Adipocyte (in vitro differentiated cells): ENCODE data around the gene TOMM40.
"Not testable (repeated sequence)": the region's sequence is repeated elsewhere in the genome, so short reads cannot be mapped to it uniquely, and the experiment has no call there.

Experiments used
- DNase-seq: peaks from one replicate; pipeline ENCODE4 v3.0.0-alpha.2; 2015; ENCODE audit warnings: low read depth
- H3K27me3 ChIP-seq: replicated peaks from 2 replicates; pipeline ENCODE4 v1.7.0; 2013; ENCODE audit warnings: mild to moderate bottlenecking, low read length, moderate library complexity; ENCODE audit not compliant: control insufficient read depth, insufficient read depth
- H3K36me3 ChIP-seq: 2 replicates; pipeline ENCODE4 v1.7.0; 2013; ENCODE audit warnings: low read length, mild to moderate bottlenecking, moderate library complexity; ENCODE audit not compliant: control insufficient read depth, insufficient read depth, severe bottlenecking
- H3K4me1 ChIP-seq: 2 replicates; pipeline ENCODE4 v1.7.0; 2013; ENCODE audit warnings: mild to moderate bottlenecking, low read length, moderate library complexity; ENCODE audit not compliant: control insufficient read depth, insufficient read depth
- H3K4me3 ChIP-seq: 2 replicates; pipeline ENCODE4 v1.7.0; 2013; ENCODE audit warnings: mild to moderate bottlenecking, low read length, moderate library complexity
- H3K9ac ChIP-seq: 2 replicates; pipeline ENCODE4 v1.7.0; 2013; ENCODE audit warnings: mild to moderate bottlenecking, low read length, moderate library complexity
- H3K9me3 ChIP-seq: 2 replicates; pipeline ENCODE4 v1.7.0; 2013; ENCODE audit warnings: mild to moderate bottlenecking, low read length, moderate library complexity; ENCODE audit not compliant: control insufficient read depth

TOMM40 gene

DNA sequence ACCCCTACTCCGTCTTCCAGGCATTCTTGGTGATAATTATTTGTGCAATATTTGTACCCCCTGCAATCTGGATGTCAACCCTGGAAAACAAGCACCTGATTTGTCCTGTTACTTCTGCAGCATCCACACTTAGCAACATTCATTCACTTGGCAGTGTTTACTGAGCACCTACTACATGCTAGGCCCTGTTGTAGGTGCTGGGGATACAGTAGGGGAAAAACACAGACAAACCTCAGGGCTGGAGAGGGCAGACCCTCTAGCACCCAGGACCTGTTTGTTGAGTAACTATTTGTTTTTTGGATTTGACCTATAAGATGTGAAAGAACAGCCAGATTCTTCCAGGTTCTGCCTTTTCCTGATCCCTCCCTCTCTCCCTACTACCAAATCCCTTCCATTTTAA, 35.4 kb upstream of the TOMM40 start:
- no peak for DNase-seq
- H3K9ac ChIP-seq: no peak overlapping the region
- H3K9me3 ChIP-seq: no peaks in the 10 kb centered on the region
- H3K4me1 ChIP-seq: no peaks in the 10 kb centered on the region
- peaks cover 3% of the 10 kb centered on the region for H3K36me3 ChIP-seq
- no peaks in the 10 kb centered on the region for H3K27me3 ChIP-seq
- no peak overlapping the region for H3K4me3 ChIP-seq

DNA sequence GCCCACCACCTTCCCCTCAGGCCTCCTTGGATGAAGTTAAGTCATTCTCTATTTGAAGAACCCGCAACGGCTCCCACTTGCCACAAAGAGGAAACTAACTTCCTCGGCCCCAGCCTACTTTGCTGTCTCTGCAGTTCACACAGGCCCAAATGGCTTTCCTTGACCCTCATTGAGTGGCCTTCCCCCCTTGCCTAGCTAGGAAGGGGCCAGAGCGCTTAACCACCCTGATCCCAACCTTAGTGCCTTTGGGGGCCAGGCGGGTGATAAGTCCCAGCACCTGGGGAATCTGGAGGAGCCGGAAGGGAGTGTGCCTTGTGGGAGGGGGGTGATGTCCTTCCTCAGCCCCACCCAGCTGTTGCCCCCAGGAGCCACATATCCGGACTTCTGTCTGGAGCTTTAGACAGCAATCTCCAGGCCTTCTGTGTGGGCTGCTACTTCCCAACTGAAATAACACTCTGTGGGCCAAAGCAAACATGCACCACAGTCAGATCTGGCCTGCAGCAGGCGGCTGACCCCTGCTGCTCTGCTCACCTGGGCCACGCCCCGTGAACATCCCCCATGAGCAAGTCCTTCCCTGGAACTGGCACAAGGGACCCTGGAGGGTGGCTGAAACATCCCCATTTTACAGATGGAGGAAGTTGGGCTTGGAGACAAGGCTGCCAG, 34.5 kb upstream of the TOMM40 start:
- no peaks in the 10 kb centered on the region for H3K9me3 ChIP-seq
- no peak overlapping the region for H3K4me3 ChIP-seq
- H3K27me3 ChIP-seq: no peaks in the 10 kb centered on the region
- H3K9ac ChIP-seq: no peak overlapping the region
- peaks cover 3% of the 10 kb centered on the region for H3K36me3 ChIP-seq
- H3K4me1 ChIP-seq: no peaks in the 10 kb centered on the region
- no peak for DNase-seq

DNA sequence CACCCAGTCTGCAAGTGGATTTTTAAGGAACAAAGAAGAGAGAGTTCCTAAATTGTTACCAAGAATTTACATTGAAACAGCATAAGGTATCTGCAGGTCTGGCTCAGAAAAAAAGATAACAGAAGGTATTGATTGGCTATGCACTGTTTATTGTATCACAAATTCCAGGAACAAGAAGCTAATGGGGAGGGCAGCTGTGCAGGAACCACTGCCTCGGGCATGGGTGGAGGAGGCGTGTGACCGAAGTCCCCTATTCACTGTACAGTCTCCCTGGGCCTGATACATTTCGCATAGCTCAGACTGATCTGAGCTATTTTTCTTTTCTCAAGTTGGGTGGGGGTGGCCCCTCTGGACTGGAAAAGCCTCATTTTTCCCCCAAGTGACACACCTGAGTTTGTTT, 33.2 kb upstream of the TOMM40 start:
- Histone ChIP-seq H3K4me3 (no peak overlapping the region), H3K9me3 (no peaks in the 10 kb centered on the region), H3K27me3 (no peaks in the 10 kb centered on the region), H3K36me3 (peaks cover 3% of the 10 kb centered on the region), H3K4me1 (no peaks in the 10 kb centered on the region), H3K9ac (no peak overlapping the region)
- DNase-seq: no peak

DNA sequence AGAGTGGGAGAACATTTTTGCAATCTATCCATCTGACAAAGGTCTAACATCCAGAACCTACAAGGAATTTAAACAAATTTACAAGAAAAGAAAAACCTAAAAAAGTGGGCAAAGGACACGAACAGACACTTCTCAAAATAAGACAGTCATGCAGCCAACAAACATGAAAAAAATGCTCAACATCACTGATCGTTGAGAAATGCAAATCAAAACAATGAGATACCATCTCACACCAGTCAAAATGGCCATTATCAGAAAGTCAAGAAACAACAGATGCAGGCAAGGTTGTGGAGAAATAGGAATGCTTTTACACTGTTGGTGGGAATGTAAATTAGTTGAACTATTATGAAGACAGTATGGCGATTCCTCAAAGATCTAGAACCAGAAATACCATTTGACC, 29.5 kb upstream of the TOMM40 start:
- not testable (repeated sequence) for H3K9ac ChIP-seq, H3K4me3 ChIP-seq, H3K9me3 ChIP-seq, H3K27me3 ChIP-seq, DNase-seq, H3K36me3 ChIP-seq, H3K4me1 ChIP-seq

DNA sequence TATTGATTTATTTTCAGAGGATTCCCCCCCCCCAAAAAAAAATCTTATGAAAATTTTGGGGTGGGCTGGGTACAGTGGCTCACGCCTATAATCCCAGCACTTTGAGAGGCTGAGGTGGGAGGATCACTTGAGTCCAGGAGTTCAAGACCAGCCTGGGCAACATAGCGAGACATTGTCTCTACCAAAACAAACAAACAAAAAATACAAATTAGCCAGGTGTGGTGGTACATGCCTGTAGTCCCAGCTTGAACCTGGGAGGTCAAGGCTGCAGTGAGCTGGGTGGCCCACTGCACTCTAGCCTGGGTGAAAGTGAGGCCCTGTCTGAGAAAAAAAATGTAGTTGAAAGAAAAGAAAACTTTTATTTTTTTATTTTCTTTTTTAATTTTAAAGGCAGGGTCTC, 27.1 kb upstream of the TOMM40 start:
- DNase-seq: no peak
- Histone ChIP-seq H3K27me3 (no peaks in the 10 kb centered on the region), H3K9ac (no peak overlapping the region), H3K4me1 (no peaks in the 10 kb centered on the region), H3K9me3 (no peaks in the 10 kb centered on the region), H3K4me3 (no peak overlapping the region), H3K36me3 (peaks cover 11% of the 10 kb centered on the region)

DNA sequence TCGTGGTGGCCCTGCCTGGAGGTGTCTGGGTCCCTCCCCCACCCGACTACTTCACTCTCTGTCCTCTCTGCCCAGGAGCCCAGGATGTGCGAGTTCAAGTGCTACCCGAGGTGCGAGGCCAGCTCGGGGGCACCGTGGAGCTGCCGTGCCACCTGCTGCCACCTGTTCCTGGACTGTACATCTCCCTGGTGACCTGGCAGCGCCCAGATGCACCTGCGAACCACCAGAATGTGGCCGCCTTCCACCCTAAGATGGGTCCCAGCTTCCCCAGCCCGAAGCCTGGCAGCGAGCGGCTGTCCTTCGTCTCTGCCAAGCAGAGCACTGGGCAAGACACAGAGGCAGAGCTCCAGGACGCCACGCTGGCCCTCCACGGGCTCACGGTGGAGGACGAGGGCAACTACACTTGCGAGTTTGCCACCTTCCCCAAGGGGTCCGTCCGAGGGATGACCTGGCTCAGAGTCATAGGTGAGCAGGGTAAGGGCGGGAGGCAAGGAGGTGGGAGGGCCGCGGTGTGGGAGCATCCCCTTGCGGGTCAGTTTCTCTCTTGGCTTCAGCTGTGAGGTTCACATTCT, 25.8 kb upstream of the TOMM40 start:
- no peak overlapping the region for H3K9ac ChIP-seq
- DNase-seq: no peak
- no peaks in the 10 kb centered on the region for H3K4me1 ChIP-seq
- H3K27me3 ChIP-seq: no peaks in the 10 kb centered on the region
- H3K36me3 ChIP-seq: peaks cover 7% of the 10 kb centered on the region
- no peaks in the 10 kb centered on the region for H3K9me3 ChIP-seq
- no peak overlapping the region for H3K4me3 ChIP-seq

DNA sequence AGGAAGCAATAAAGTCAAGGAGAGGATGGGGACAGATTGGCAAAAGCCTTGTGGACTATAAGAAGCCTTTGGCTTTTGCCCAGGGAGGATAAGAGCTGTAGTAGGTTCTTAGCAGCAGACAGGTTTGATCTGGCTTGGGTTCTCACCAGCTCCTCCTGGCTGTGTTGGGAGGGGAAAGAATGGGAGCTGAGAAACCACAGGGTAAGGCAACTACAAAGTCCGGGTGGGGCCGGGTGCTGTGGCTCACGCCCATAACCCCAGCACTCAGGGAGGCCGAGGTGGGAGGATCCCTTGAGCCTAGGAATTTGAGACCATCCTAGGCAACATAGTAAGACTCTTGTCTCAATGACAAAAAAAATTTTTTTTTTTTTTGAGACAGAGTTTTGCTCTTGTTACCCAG, 24.4 kb upstream of the TOMM40 start:
- H3K9ac ChIP-seq: no peak overlapping the region
- H3K9me3 ChIP-seq: no peaks in the 10 kb centered on the region
- no peaks in the 10 kb centered on the region for H3K27me3 ChIP-seq
- H3K36me3 ChIP-seq: peaks cover 11% of the 10 kb centered on the region
- DNase-seq: no peak
- no peak overlapping the region for H3K4me3 ChIP-seq
- no peaks in the 10 kb centered on the region for H3K4me1 ChIP-seq

DNA sequence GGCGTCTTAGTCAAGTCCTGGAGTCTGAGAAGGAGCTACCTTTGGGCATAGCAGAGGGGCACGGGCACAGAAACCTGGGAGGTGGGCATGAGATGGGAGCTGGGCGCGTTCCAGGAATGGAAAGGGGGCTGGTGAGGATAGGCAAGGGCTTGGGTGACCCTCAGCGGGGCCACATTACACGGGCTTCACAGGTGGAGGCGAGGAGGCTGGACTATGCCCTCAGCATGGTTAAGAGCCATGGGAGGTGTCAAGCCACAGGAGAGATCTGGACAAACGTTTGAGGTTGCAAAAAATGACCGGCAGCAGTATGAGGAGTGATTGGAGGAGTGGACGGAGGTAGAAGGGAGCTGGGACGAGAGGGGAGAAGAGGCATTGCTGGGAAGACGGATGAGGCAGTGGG, 23.5 kb upstream of the TOMM40 start:
- peaks cover 20% of the 10 kb centered on the region for H3K36me3 ChIP-seq
- no peak overlapping the region for H3K4me3 ChIP-seq

DNA sequence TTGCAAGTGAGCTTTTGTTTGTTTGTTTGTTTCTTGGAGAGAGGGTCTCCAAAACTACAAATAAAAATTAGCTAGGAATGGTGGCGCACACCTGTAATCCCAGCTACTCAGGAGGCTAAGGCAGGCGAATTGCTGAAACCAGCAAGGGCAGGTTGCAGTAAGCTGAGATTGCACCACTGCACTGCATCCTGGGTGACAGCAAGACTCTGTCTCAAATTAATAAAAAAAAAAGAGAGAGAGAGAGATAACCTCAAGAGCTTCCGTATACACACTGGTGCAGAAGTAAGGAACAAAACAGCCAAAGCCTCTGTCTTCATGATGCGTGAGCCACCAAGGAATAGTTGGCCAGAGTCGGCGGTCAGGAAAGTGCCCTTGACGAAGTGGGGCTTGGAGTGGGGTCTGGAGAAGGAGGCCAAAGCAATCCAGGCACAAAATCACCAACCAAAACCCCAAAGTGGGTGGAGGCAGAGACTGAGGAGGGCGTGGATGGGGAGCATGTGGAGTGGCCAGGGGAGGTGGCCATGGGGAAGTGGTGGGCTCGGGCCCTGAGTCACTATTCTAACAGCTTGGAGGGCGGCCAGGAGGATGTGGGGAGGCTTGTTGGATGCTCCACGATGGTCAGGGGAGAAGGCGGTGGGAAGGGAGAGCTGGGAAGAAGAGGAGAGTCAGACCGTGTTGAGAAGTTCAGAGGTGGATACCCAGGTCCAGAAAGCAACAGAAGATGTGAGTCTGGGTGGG, 21.2 kb upstream of the TOMM40 start:
- DNase-seq: no peak
- Histone ChIP-seq H3K36me3 (peaks cover 41% of the 10 kb centered on the region), H3K27me3 (no peaks in the 10 kb centered on the region), H3K9ac (no peak overlapping the region), H3K9me3 (no peaks in the 10 kb centered on the region), H3K4me3 (no peak overlapping the region), H3K4me1 (no peaks in the 10 kb centered on the region)

More for the DNA sequence above, 23.5 kb upstream of the TOMM40 start:
- Histone ChIP-seq H3K9me3 (no peaks in the 10 kb centered on the region), H3K27me3 (no peaks in the 10 kb centered on the region), H3K4me1 (no peaks in the 10 kb centered on the region), H3K9ac (no peak overlapping the region)
- no peak for DNase-seq

DNA sequence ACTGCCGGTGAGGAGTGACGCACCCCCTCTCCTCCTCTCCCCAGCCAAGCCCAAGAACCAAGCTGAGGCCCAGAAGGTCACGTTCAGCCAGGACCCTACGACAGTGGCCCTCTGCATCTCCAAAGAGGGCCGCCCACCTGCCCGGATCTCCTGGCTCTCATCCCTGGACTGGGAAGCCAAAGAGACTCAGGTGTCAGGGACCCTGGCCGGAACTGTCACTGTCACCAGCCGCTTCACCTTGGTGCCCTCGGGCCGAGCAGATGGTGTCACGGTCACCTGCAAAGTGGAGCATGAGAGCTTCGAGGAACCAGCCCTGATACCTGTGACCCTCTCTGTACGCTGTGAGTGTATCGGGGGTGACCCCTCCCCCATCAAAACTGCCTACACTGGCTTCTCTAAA, 19.2 kb upstream of the TOMM40 start:
- Histone ChIP-seq H3K4me3 (no peak overlapping the region), H3K9me3 (no peaks in the 10 kb centered on the region), H3K9ac (no peak overlapping the region), H3K36me3 (peaks cover 52% of the 10 kb centered on the region), H3K27me3 (no peaks in the 10 kb centered on the region), H3K4me1 (no peaks in the 10 kb centered on the region)
- no peak for DNase-seq

DNA sequence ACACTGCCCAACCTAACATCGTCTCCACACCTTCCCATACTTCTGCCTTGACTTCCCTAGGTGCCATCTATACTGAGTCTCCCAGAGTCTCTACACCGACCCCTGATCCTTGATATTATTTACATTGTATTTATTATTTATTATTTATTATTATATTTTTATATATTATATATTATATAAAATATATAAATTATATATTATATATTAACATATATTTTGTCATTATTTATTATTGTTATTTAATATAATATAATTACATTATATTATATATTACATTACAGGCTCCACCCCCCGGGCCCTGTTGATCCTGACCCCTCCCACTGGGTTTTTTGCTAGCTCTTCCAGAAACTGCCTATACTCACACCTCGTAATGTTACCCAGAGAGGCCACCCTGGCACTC, 18.4 kb upstream of the TOMM40 start:
- H3K4me1 ChIP-seq: no peaks in the 10 kb centered on the region
- no peaks in the 10 kb centered on the region for H3K9me3 ChIP-seq
- H3K9ac ChIP-seq: no peak overlapping the region
- H3K27me3 ChIP-seq: no peaks in the 10 kb centered on the region
- no peak overlapping the region for H3K4me3 ChIP-seq
- H3K36me3 ChIP-seq: peaks cover 60% of the 10 kb centered on the region
- no peak for DNase-seq
